ENCODE measurements around the gene SNX15.
A peak's percentile ranks its signal among the peaks of the same experiment; 100 is the strongest.

Gene SNX15

GRCh38 chr11:65036931-65037330 is 9.7 kb downstream of the SNX15 start:
- Mint-ChIP-seq H3K36me3 (ENCODE audit: low read depth) (no peaks in the 10 kb centered on the region), H3K27me3 (no peaks in the 10 kb centered on the region), H3K4me3 (no peak overlapping the region), H3K4me1 (ENCODE audit: low read depth) (peaks cover 3% of the 10 kb centered on the region), H3K9me3 (no peaks in the 10 kb centered on the region), H3K27ac (no peak overlapping the region)

GRCh38 chr11:65040520-65040846 is 13.2 kb downstream of the SNX15 start:
- H3K27me3 Mint-ChIP-seq = no peaks in the 10 kb centered on the region
- peak overlapping the region; percentile 88 for H3K4me3 Mint-ChIP-seq
- H3K27ac Mint-ChIP-seq = peak overlapping the region; percentile 90
- peaks cover 12% of the 10 kb centered on the region for H3K4me1 Mint-ChIP-seq (ENCODE audit: low read depth)
- H3K36me3 Mint-ChIP-seq (ENCODE audit: low read depth) = no peaks in the 10 kb centered on the region
- no peaks in the 10 kb centered on the region for H3K9me3 Mint-ChIP-seq

- Mint-ChIP-seq H3K4me3 (peak within 1 kb of the TSS; percentile 88), H3K9me3 (no peaks in the 10 kb centered on the region), H3K27me3 (no peaks in the 10 kb centered on the region), H3K27ac (peak within 1 kb of the TSS; percentile 90), H3K36me3 (ENCODE audit: low read depth) (no peaks in the 10 kb centered on the region), H3K4me1 (ENCODE audit: low read depth) (peaks cover 12% of the 10 kb centered on the region)
Measured at GRCh38 chr11:65040847-65041622, 13.8 kb downstream of the SNX15 start, which contains the start of gene SAC3D1. Gene SAC3D1 (plus strand): TSS chr11:65041210. CDS start chr11:65041293, 83 bp downstream.

GRCh38 chr11:65042891-65043290 is 15.7 kb downstream of the SNX15 start:
- Mint-ChIP-seq H3K4me1 (ENCODE audit: low read depth) (peaks cover 29% of the 10 kb centered on the region), H3K27me3 (no peaks in the 10 kb centered on the region), H3K4me3 (peak overlapping the region; percentile 86), H3K27ac (no peak overlapping the region), H3K9me3 (no peaks in the 10 kb centered on the region), H3K36me3 (ENCODE audit: low read depth) (no peaks in the 10 kb centered on the region)

- Mint-ChIP-seq H3K4me1 (ENCODE audit: low read depth) (peaks cover 32% of the 10 kb centered on the region), H3K36me3 (ENCODE audit: low read depth) (no peaks in the 10 kb centered on the region), H3K27ac (no peak overlapping the region), H3K4me3 (no peak overlapping the region), H3K27me3 (no peaks in the 10 kb centered on the region), H3K9me3 (no peaks in the 10 kb centered on the region)
Measured at GRCh38 chr11:65043881-65044501, 16.8 kb downstream of the SNX15 start.

GRCh38 chr11:65045061-65045460 is 17.8 kb downstream of the SNX15 start:
- Mint-ChIP-seq H3K27ac (no peak overlapping the region), H3K4me1 (ENCODE audit: low read depth) (peaks cover 32% of the 10 kb centered on the region), H3K36me3 (ENCODE audit: low read depth) (no peaks in the 10 kb centered on the region), H3K9me3 (no peaks in the 10 kb centered on the region), H3K4me3 (no peak overlapping the region), H3K27me3 (no peaks in the 10 kb centered on the region)

- Mint-ChIP-seq H3K36me3 (ENCODE audit: low read depth) (no peaks in the 10 kb centered on the region), H3K4me1 (ENCODE audit: low read depth) (peaks cover 29% of the 10 kb centered on the region), H3K27ac (no peak overlapping the region), H3K9me3 (no peaks in the 10 kb centered on the region), H3K27me3 (no peaks in the 10 kb centered on the region), H3K4me3 (no peak overlapping the region)
Measured at GRCh38 chr11:65045728-65046127, 18.5 kb downstream of the SNX15 start.

- H3K4me3 Mint-ChIP-seq = peak overlapping the region; percentile 76
- peaks cover 22% of the 10 kb centered on the region for H3K4me1 Mint-ChIP-seq (ENCODE audit: low read depth)
- no peaks in the 10 kb centered on the region for H3K36me3 Mint-ChIP-seq (ENCODE audit: low read depth)
- H3K9me3 Mint-ChIP-seq = no peaks in the 10 kb centered on the region
- H3K27ac Mint-ChIP-seq = peak overlapping the region; percentile 67
- H3K27me3 Mint-ChIP-seq = no peaks in the 10 kb centered on the region
Measured at GRCh38 chr11:65047581-65048422, 20.6 kb downstream of the SNX15 start.

GRCh38 chr11:65051398-65051858 is 24.2 kb downstream of the SNX15 start:
- no peaks in the 10 kb centered on the region for H3K9me3 Mint-ChIP-seq
- peaks cover 29% of the 10 kb centered on the region for H3K4me1 Mint-ChIP-seq (ENCODE audit: low read depth)
- H3K27ac Mint-ChIP-seq = no peak overlapping the region
- H3K36me3 Mint-ChIP-seq (ENCODE audit: low read depth) = no peaks in the 10 kb centered on the region
- no peaks in the 10 kb centered on the region for H3K27me3 Mint-ChIP-seq
- no peak overlapping the region for H3K4me3 Mint-ChIP-seq

- Mint-ChIP-seq H3K4me1 (ENCODE audit: low read depth) (peaks cover 11% of the 10 kb centered on the region), H3K4me3 (peak overlapping the region; percentile 33), H3K9me3 (no peaks in the 10 kb centered on the region), H3K27me3 (no peaks in the 10 kb centered on the region), H3K36me3 (ENCODE audit: low read depth) (no peaks in the 10 kb centered on the region), H3K27ac (no peak overlapping the region)
Measured at GRCh38 chr11:65053827-65054508, 26.7 kb downstream of the SNX15 start.

- Mint-ChIP-seq H3K27me3 (no peaks in the 10 kb centered on the region), H3K36me3 (ENCODE audit: low read depth) (no peaks in the 10 kb centered on the region), H3K9me3 (no peaks in the 10 kb centered on the region), H3K4me3 (no peak overlapping the region), H3K4me1 (ENCODE audit: low read depth) (peaks cover 11% of the 10 kb centered on the region), H3K27ac (no peak overlapping the region)
Measured at GRCh38 chr11:65055538-65055937, 28.3 kb downstream of the SNX15 start.

GRCh38 chr11:65056999-65057398 is 29.8 kb downstream of the SNX15 start:
- Mint-ChIP-seq H3K27ac (no peak overlapping the region), H3K27me3 (no peaks in the 10 kb centered on the region), H3K9me3 (no peaks in the 10 kb centered on the region), H3K4me1 (ENCODE audit: low read depth) (peaks cover 11% of the 10 kb centered on the region), H3K4me3 (no peak overlapping the region), H3K36me3 (ENCODE audit: low read depth) (no peaks in the 10 kb centered on the region)

- Mint-ChIP-seq H3K27ac (no peak overlapping the region), H3K9me3 (no peaks in the 10 kb centered on the region), H3K27me3 (no peaks in the 10 kb centered on the region), H3K4me3 (no peak overlapping the region), H3K4me1 (ENCODE audit: low read depth) (peaks cover 14% of the 10 kb centered on the region), H3K36me3 (ENCODE audit: low read depth) (no peaks in the 10 kb centered on the region)
Measured at GRCh38 chr11:65057526-65057925, 30.3 kb downstream of the SNX15 start.

GRCh38 chr11:65058012-65058411 is 30.8 kb downstream of the SNX15 start:
- H3K4me1 Mint-ChIP-seq (ENCODE audit: low read depth) = peaks cover 14% of the 10 kb centered on the region
- H3K4me3 Mint-ChIP-seq = no peak overlapping the region
- H3K9me3 Mint-ChIP-seq = no peaks in the 10 kb centered on the region
- no peaks in the 10 kb centered on the region for H3K36me3 Mint-ChIP-seq (ENCODE audit: low read depth)
- H3K27me3 Mint-ChIP-seq = no peaks in the 10 kb centered on the region
- H3K27ac Mint-ChIP-seq = no peak overlapping the region

Data from stimulated activated naive CD8-positive, alpha-beta T cell treated with anti-CD3 and anti-CD28 coated beads, Interleukin-15, Interleukin-2, amounts not matched to agents 100 ng/mL and 50 ng/mL, for 24 hours (primary cell).